RPMI7951 (cell line): ENCODE measurements around the gene TKFC. TPM values are rescaled to one million over a fixed set of nuclear protein-coding genes. Genes with fewer than 3 reads are reported as not detected.
A peak's percentile ranks its signal among the peaks of the same experiment; 100 is the strongest.
"Not testable (repeated sequence)": the region's sequence is repeated elsewhere in the genome, so short reads cannot be mapped to it uniquely, and the experiment has no call there.

Experiments
- DNase-seq: peaks from one replicate; pipeline ENCODE4 v3.0.0-alpha.2; 2012; ENCODE audit warnings: low read depth
- total RNA-seq: library from RNA; depleted of rRNA; stranded (reverse); fragments of >200 nt; shearing (Covaris generic); gene quantifications from 2 replicates; pipeline ENCODE4 v1.2.3, GENCODE V29; 2014; rRNA removed

Gene TKFC
- total RNA-seq, 1 experiment from 2014 or later, result 16.1 TPM

DNA sequence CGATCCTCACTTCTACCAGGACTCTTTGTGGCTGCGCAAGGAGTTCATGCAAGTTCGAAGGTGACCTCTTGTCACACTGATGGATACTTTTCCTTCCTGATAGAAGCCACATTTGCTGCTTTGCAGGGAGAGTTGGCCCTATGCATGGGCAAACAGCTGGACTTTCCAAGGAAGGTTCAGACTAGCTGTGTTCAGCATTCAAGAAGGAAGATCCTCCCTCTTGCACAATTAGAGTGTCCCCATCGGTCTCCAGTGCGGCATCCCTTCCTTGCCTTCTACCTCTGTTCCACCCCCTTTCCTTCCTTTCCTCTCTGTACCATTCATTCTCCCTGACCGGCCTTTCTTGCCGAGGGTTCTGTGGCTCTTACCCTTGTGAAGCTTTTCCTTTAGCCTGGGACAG, 35.6 kb downstream of the TKFC start:
- DNase-seq, result no peak

DNA sequence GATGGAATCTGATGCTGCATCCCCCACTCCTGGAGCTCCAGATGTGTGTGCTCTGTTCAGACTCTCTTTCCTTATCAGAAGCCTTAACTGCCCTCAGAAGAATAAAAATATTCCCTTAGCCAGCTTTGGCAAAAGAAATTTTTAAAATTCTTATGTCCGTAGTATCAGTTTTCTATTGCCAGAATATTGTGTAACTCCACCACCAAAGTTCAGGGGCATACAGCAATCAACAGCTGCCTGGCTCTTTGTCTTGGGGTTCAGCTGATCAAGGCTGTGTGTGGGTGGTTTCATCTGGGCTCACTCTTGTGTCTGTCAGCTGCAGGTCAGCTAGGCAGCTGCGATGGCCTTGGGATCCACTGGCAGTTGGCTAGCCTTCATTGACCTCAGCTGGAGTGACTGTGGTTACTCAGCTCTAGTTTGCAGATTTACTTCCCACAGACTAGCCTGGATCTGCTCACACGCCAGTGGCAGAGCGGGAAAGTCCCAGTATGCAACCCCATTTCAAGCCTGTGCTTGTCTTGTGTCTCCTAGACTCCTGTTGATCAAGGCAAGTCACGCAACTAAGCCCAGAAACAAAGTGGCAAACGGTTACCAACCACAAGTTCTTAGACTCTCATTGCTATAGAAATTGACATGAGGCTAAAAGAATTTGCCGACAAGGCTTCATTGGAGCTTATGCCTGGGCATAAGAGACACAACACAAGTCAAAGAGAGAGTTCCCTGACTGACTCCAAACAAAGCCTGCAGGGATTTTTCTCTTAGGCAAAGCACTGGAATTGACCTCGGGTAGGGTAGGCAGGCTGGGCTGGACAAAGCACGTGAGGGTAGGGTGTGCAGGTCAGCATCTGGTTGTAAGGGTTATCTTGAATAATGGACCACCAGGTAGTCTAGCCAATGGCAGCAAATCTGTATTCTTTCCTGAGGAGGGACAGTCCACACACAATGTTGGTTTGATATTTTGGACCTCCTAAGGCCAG, 36.6 kb downstream of the TKFC start:
- DNase-seq, result peak; percentile 98

DNA sequence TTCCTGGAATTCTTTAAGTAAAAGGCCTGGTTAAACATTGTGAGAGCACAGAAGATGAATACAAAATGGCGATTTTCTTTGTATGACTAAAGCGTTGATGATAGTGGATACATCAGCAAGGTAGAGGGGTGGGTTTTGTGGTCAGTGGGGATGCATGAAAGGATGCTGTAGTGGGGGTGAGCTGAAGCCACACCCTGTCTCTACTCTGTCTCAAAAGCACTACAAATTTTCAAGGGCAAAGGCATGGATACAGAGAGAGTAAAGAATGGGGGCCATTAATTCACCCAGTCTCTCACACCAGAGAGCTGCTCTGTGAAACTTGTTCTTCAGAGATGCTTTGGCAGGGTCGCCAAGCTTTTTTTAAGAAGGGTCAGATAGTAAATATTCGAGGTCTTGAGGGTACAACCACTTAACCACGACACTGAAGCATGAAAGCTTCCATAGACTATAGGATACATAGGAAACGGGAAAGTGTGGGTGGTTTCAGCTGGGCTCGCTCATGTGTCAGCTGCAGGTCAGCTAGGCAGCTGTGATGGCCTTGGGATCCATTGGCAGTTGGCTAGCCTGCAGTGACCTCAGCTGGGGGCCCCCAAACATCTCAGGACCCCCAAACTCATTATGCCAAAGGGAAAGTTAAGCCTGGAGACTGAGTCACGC, 37.4 kb downstream of the TKFC start:
- peak; percentile 41 for DNase-seq

- no peak for DNase-seq
These were observed 39.8 kb downstream of the TKFC start for GRCh38 chr11:61372659-61373420.

GRCh38 chr11:61375761-61376108, 42.7 kb downstream of the TKFC start:
- DNase-seq, result no peak

- DNase-seq, result peak; percentile 52
These were observed 44.6 kb downstream of the TKFC start for GRCh38 chr11:61377461-61378160.

DNA sequence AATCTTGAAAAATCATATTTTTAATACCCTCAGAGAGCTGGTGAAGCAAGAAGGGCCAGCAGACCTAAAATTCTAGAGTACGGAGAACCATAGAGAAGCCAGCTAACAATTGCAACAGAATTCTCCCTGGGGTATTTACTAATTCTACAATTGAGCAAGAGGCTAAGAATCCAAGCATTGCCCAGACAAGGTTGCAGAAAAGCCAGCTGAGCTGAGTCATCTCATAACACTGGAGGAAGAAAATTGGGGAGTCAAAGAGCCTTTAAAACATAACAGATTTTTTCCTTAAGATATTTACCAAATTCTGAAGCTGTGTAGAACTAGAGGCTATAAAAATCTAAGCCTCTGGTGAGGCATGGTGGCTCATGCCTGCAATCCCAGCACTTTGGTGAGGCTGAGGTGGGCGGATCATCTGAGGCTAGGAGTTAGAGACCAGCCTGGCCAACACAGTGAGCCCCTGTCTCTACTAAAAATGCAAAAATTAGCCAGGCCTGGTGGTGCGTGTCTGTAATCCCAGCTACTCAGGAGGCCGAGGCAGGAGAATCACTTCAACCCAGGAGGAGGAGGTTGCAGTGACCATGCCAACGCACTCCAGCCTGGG, 45.8 kb downstream of the TKFC start:
- DNase-seq, result peak; percentile 90

DNA sequence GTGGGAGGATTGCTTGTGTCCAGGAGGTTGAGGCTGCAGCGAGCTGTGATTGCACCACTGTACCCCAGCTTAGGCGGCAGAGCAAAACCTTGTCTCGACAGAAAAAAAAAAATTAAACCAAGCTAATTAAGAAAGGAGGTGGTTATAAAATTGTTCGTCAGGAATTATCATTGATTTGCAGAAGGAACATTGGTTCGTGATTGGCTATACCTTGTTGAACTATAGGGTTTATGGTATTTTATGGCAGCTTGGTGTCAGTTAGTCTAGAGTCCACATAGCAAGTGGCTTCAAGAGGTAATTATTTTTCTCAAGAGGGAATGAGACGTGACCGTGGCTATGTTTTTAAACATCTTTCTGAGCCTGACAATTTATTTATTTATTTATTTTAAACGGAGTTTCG, 47.9 kb downstream of the TKFC start:
- DNase-seq, result no peak

DNA sequence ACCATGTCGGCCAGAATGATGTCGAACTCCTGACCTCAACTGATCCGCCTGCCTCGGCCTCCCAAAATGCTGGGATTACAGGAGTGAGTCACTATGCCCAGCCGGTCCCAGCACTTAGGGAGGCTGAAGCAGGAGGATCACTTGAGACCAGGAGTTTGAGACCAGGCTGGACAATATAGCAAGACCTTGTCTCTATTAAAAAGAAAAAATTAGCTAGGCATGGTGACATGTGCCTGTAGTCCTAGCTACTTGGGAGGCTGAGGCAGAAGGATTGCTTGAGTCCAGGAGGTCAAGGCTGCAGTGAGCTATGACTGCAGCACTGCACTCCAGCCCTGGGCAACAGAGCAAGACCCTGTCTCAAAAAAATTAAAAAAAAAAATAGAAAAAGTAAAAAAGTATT, 50.8 kb downstream of the TKFC start:
- DNase-seq, result not testable (repeated sequence)

- DNase-seq, result peak; percentile 50
These were observed 51.5 kb downstream of the TKFC start for GRCh38 chr11:61384271-61385242.

GRCh38 chr11:61390161-61390560, 57.1 kb downstream of the TKFC start:
- DNase-seq, result no peak

DNA sequence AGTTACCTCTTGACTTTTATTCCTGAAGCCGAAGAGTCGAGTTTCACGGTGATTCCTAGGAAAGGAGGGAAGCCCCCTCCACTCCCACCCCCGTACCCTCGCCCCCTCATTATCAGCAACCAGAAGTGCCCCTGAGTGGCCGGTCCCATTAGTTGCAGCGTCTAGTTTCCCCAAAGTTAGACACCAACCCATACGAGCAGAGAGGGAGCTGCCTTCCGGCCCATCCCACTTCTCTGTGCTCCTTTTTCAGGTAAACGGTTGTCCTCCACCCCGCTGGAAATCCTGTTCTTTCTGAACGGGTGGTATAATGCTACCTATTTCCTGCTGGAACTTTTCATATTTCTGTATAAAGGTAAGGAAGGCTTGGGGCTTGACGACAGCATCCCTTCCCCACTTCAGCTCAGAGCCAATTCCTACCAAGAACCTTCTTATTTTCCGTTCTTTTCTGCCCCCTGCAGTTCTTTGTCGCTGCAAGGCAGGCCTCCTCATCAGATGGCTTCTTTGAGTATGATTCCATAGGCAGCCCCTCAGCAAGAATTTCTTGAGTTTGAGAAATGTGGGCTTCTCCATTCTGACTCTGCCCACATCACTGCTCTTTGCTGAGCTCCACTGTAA, 60.1 kb downstream of the TKFC start:
- peak; percentile 32 for DNase-seq

Other genes starting within 250 kb of the TKFC start
- not detected in 2 replicates for gene CD5, start 230.7 kb upstream of the TKFC start, total RNA-seq
- 11.5 TPM in 2 replicates for gene VPS37C, start 171.8 kb upstream of the TKFC start, total RNA-seq
- 0.39 TPM in 1 of 2 replicates, not detected in the other for gene PGA3, start 129.7 kb upstream of the TKFC start, total RNA-seq
- not detected in 2 replicates for gene PGA4, start 110.9 kb upstream of the TKFC start, total RNA-seq
- not detected in 2 replicates for gene PGA5, start 92.1 kb upstream of the TKFC start, total RNA-seq
- under 0.01 TPM in 1 of 2 replicates, not detected in the other for gene VWCE, start 37.9 kb upstream of the TKFC start, total RNA-seq
- 141 and 157 TPM in 2 replicates for gene DDB1, start 123 bp upstream of the TKFC start, total RNA-seq
- gene CYB561A3, start 28.7 kb downstream of the TKFC start, total RNA-seq, result 58.5 and 64.4 TPM in 2 replicates
- 62.4 and 99.0 TPM in 2 replicates for gene TMEM138, start 29.1 kb downstream of the TKFC start, total RNA-seq
- gene TMEM216, start 59.4 kb downstream of the TKFC start, total RNA-seq, result 11.2 and 11.3 TPM in 2 replicates
- 34.3 and 44.0 TPM in 2 replicates for gene CPSF7, start 96.7 kb downstream of the TKFC start, total RNA-seq
- 45.8 and 48.6 TPM in 2 replicates for gene SDHAF2, start 96.9 kb downstream of the TKFC start, total RNA-seq
- not detected in 2 replicates for gene LRRC10B, start 175.5 kb downstream of the TKFC start, total RNA-seq
- 0.29 and 0.48 TPM in 2 replicates for gene SYT7, start 247.8 kb downstream of the TKFC start, total RNA-seq